ENCODE data around the gene VAT1L.

DNA sequence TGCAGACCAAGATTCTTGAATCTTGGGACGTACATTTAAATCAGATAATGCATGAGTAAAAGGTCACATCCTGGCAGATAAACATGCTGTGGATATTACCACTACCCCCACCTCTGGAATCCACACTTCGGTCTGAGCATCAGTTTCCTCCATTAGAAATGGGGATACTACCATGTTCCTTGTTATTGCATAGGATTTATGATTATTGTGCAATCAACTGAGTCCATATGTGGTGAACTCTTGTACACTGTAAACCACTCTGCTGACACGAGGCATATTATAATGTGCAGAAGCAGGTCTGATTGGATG is 108.7 kb downstream of the VAT1L start:
- TF ChIP-seq, protein P1, sequence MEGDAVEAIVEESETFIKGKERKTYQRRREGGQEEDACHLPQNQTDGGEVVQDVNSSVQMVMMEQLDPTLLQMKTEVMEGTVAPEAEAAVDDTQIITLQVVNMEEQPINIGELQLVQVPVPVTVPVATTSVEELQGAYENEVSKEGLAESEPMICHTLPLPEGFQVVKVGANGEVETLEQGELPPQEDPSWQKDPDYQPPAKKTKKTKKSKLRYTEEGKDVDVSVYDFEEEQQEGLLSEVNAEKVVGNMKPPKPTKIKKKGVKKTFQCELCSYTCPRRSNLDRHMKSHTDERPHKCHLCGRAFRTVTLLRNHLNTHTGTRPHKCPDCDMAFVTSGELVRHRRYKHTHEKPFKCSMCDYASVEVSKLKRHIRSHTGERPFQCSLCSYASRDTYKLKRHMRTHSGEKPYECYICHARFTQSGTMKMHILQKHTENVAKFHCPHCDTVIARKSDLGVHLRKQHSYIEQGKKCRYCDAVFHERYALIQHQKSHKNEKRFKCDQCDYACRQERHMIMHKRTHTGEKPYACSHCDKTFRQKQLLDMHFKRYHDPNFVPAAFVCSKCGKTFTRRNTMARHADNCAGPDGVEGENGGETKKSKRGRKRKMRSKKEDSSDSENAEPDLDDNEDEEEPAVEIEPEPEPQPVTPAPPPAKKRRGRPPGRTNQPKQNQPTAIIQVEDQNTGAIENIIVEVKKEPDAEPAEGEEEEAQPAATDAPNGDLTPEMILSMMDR (IDR thresholded peaks at IDR 0.05; ENCODE audit: low read depth, low read length, missing input control) = no peak
- TF ChIP-seq FOXA1 (IDR thresholded peaks at IDR 0.05) = no peak
- TF ChIP-seq, protein P2, sequence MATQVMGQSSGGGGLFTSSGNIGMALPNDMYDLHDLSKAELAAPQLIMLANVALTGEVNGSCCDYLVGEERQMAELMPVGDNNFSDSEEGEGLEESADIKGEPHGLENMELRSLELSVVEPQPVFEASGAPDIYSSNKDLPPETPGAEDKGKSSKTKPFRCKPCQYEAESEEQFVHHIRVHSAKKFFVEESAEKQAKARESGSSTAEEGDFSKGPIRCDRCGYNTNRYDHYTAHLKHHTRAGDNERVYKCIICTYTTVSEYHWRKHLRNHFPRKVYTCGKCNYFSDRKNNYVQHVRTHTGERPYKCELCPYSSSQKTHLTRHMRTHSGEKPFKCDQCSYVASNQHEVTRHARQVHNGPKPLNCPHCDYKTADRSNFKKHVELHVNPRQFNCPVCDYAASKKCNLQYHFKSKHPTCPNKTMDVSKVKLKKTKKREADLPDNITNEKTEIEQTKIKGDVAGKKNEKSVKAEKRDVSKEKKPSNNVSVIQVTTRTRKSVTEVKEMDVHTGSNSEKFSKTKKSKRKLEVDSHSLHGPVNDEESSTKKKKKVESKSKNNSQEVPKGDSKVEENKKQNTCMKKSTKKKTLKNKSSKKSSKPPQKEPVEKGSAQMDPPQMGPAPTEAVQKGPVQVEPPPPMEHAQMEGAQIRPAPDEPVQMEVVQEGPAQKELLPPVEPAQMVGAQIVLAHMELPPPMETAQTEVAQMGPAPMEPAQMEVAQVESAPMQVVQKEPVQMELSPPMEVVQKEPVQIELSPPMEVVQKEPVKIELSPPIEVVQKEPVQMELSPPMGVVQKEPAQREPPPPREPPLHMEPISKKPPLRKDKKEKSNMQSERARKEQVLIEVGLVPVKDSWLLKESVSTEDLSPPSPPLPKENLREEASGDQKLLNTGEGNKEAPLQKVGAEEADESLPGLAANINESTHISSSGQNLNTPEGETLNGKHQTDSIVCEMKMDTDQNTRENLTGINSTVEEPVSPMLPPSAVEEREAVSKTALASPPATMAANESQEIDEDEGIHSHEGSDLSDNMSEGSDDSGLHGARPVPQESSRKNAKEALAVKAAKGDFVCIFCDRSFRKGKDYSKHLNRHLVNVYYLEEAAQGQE (IDR thresholded peaks at IDR 0.05) = no peak
- TF ChIP-seq JUND (IDR thresholded peaks at IDR 0.05) = no peak
- TF ChIP-seq HNF4G (IDR thresholded peaks at IDR 0.05) = no peak
- no peak for TF ChIP-seq TAF1 (conservative IDR thresholded peaks at IDR 0.05)
- no peak for TF ChIP-seq SP1 (IDR thresholded peaks at IDR 0.05)
- TF ChIP-seq, protein P3, sequence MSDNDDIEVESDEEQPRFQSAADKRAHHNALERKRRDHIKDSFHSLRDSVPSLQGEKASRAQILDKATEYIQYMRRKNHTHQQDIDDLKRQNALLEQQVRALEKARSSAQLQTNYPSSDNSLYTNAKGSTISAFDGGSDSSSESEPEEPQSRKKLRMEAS (IDR thresholded peaks at IDR 0.05) = no peak
- TF ChIP-seq YY1 (IDR thresholded peaks at IDR 0.05) = no peak
- TF ChIP-seq, protein P4, sequence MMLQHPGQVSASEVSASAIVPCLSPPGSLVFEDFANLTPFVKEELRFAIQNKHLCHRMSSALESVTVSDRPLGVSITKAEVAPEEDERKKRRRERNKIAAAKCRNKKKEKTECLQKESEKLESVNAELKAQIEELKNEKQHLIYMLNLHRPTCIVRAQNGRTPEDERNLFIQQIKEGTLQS (IDR thresholded peaks at IDR 0.05) = no peak
- TF ChIP-seq RAD21 (IDR thresholded peaks at IDR 0.05) = no peak
- TF ChIP-seq GABPA (IDR thresholded peaks at IDR 0.05 in 1 of 2, conservative IDR thresholded peaks at IDR 0.05 in 1 of 2) = no peak
- TF ChIP-seq FOXA2 (IDR thresholded peaks at IDR 0.05) = no peak
